IMR-90 (cell line): ENCODE data around the gene BBS5. TPM values are rescaled to one million over a fixed set of nuclear protein-coding genes. Genes with fewer than 3 reads are reported as not detected.

Experiments
- ATAC-seq: fragments of 200-7000 bp; cut with Tn5 transposase; 2 replicates; pipeline ENCODE4 v1.9.1; 2020; ENCODE audit warnings: low read depth, mild to moderate bottlenecking, moderate library complexity
- BruUV-seq: library from RNA; stranded (reverse); fragments of 400-500 nt; replicated peaks from 2 replicates; lab custom pipeline; 2021; lab: Mats Ljungman, UMichigan
- CTCF ChIA-PET: fragments of 300-600 bp; formaldehyde crosslinking; extraction: SDS; loops from one replicate; lab custom pipeline; 2021; ENCODE audit warnings: antibody characterized with exemption; lab: Yijun Ruan, JAX
- POLR2A ChIA-PET: fragments of 300-600 bp; sonication (Branson Sonifier 250); formaldehyde crosslinking; loops from one replicate; lab custom pipeline; 2022; ENCODE audit warnings: antibody characterized with exemption; ENCODE audit not compliant: unreplicated experiment; lab: Charles Lee
- DNase-seq: peaks from one replicate; pipeline ENCODE4 v3.0.0; 2013
- H2AFZ ChIP-seq: replicated peaks from 2 replicates; pipeline ENCODE3; 2013; ENCODE audit warnings: low read length, mild to moderate bottlenecking; ENCODE audit not compliant: poor library complexity
- H2AK5ac ChIP-seq: 2 replicates; pipeline ENCODE4 v1.6.1; 2013; ENCODE audit warnings: low read depth, low read length, inconsistent platforms
- H2AK9ac ChIP-seq: replicated peaks from 2 replicates; pipeline ENCODE3; 2013; ENCODE audit warnings: mild to moderate bottlenecking, low read depth, low read length, moderate library complexity; ENCODE audit not compliant: poor library complexity
- H2BK120ac ChIP-seq: 2 replicates; pipeline ENCODE4 v1.6.1; 2013; ENCODE audit warnings: low read depth, low read length, inconsistent platforms
- H2BK15ac ChIP-seq: 3 replicates; pipeline ENCODE4 v1.6.1; 2013; ENCODE audit warnings: low read depth, low read length, inconsistent platforms
- H2BK20ac ChIP-seq: 2 replicates; pipeline ENCODE4 v1.6.1; 2013; ENCODE audit warnings: low read depth, mild to moderate bottlenecking, inconsistent platforms, low read length, moderate library complexity
- H2BK5ac ChIP-seq: 2 replicates; pipeline ENCODE4 v1.6.1; 2013; ENCODE audit warnings: mild to moderate bottlenecking, low read depth, low read length, inconsistent platforms; ENCODE audit not compliant: poor library complexity, severe bottlenecking
- H3K14ac ChIP-seq: replicated peaks from 2 replicates; pipeline ENCODE4 v1.6.1; 2013; ENCODE audit warnings: low read depth, low read length, inconsistent platforms
- H3K18ac ChIP-seq: 2 replicates; pipeline ENCODE4 v1.6.1; 2013; ENCODE audit warnings: low read depth, low read length, control low read depth
- H3K23ac ChIP-seq: 2 replicates; pipeline ENCODE4 v1.6.1; 2013; ENCODE audit warnings: low read depth, low read length, inconsistent platforms
- H3K27ac ChIP-seq: 2 replicates; pipeline ENCODE4 v1.5.1; 2013; ENCODE audit warnings: mild to moderate bottlenecking, control low read depth, low read length; ENCODE audit not compliant: insufficient read depth
- H3K27me3 ChIP-seq: 2 replicates; pipeline ENCODE4 v1.6.1; 2013; ENCODE audit warnings: low read length; ENCODE audit not compliant: control insufficient read depth, insufficient read depth
- H3K36me3 ChIP-seq: 2 replicates; pipeline ENCODE4 v1.6.1; 2013; ENCODE audit warnings: low read length, mixed read lengths; ENCODE audit not compliant: control insufficient read depth, insufficient read depth
- H3K4ac ChIP-seq: 2 replicates; pipeline ENCODE4 v1.6.1; 2013; ENCODE audit warnings: low read depth, low read length, inconsistent platforms
- H3K4me1 ChIP-seq: 2 replicates; pipeline ENCODE4 v1.6.1; 2013; ENCODE audit warnings: low read length, mixed read lengths; ENCODE audit not compliant: control insufficient read depth, insufficient read depth
- H3K4me2 ChIP-seq: 2 replicates; pipeline ENCODE4 v1.6.1; 2013; ENCODE audit warnings: low read depth, mild to moderate bottlenecking, control low read depth, low read length, moderate library complexity
- H3K4me3 ChIP-seq: 2 replicates; pipeline ENCODE4 v1.5.1; 2013; ENCODE audit warnings: low read depth, mild to moderate bottlenecking, control low read depth, low read length, moderate library complexity; ENCODE audit not compliant: insufficient read depth
- H3K56ac ChIP-seq: 2 replicates; pipeline ENCODE4 v1.6.1; 2013; ENCODE audit warnings: low read length, inconsistent platforms; ENCODE audit not compliant: insufficient read depth; ENCODE audit errors: extremely low read depth
- H3K79me1 ChIP-seq, 2 experiments: 2 replicates each; pipeline ENCODE4 v1.6.1; 2013; ENCODE audit warnings: low read length in 2 of 2, inconsistent platforms in 1 of 2, low read depth in 1 of 2
- H3K9ac ChIP-seq: 2 replicates; pipeline ENCODE4 v1.6.1; 2013; ENCODE audit warnings: low read depth, low read length, control low read depth
- H3K9me1 ChIP-seq: 2 replicates; pipeline ENCODE4 v1.6.1; 2013; ENCODE audit warnings: low read length, inconsistent platforms; ENCODE audit not compliant: insufficient read depth
- H3K9me3 ChIP-seq: 2 replicates; pipeline ENCODE4 v1.6.1; 2013; ENCODE audit warnings: low read length; ENCODE audit not compliant: control insufficient read depth, insufficient read depth
- H4K20me1 ChIP-seq: 2 replicates; pipeline ENCODE4 v1.6.1; 2013; ENCODE audit warnings: low read length, inconsistent platforms; ENCODE audit not compliant: insufficient read depth
- H4K5ac ChIP-seq: 2 replicates; pipeline ENCODE4 v1.6.1; 2013; ENCODE audit warnings: mild to moderate bottlenecking, low read depth, low read length, control low read depth
- H4K8ac ChIP-seq, 2 experiments: 2 replicates each; pipeline ENCODE4 v1.6.1; 2013; ENCODE audit warnings: low read depth in 2 of 2, low read length in 2 of 2, control low read depth in 1 of 2, inconsistent platforms in 1 of 2
- H4K91ac ChIP-seq: 2 replicates; pipeline ENCODE4 v1.6.1; 2013; ENCODE audit warnings: low read depth, low read length, inconsistent platforms; ENCODE audit not compliant: insufficient read depth
- CEBPB ChIP-seq: IDR thresholded peaks from 2 replicates; pipeline ENCODE4 v1.6.1; 2012; ENCODE audit warnings: low read depth, low read length, improper control_type of control experiment
- CHD1 ChIP-seq: IDR thresholded peaks from 2 replicates; pipeline ENCODE4 v1.6.1; 2012; ENCODE audit warnings: low read depth, low read length, improper control_type of control experiment
- MAFK ChIP-seq: IDR thresholded peaks from 2 replicates; pipeline ENCODE4 v1.6.1; 2012; ENCODE audit warnings: low read depth, low read length, improper control_type of control experiment
- MAZ ChIP-seq: IDR thresholded peaks from 2 replicates; pipeline ENCODE4 v1.6.1; 2012; ENCODE audit warnings: low read depth, mild to moderate bottlenecking, low read length, improper control_type of control experiment, moderate library complexity, borderline replicate concordance
- MXI1 ChIP-seq: IDR thresholded peaks from 2 replicates; pipeline ENCODE4 v1.6.1; 2012; ENCODE audit warnings: low read depth, mild to moderate bottlenecking, low read length, moderate library complexity, borderline replicate concordance
- RAD21 ChIP-seq: IDR thresholded peaks from 2 replicates; pipeline ENCODE4 v1.6.1; 2012; ENCODE audit warnings: low read length, improper control_type of control experiment
- RCOR1 ChIP-seq: IDR thresholded peaks from 2 replicates; pipeline ENCODE4 v1.6.1; 2012; ENCODE audit warnings: mild to moderate bottlenecking, low read length, improper control_type of control experiment; ENCODE audit not compliant: insufficient replicate concordance
- RFX5 ChIP-seq: IDR thresholded peaks from 2 replicates; pipeline ENCODE4 v1.8.0; 2012; ENCODE audit warnings: low read depth, mild to moderate bottlenecking, low read length, moderate library complexity
- WGBS, 2 experiments: methylation state at CpG; one replicate each; pipeline versions ENCODE4 v1.1.5 to v1.1.7; 2013; ENCODE audit warnings: missing lambda C conversion rate in 2 of 2; ENCODE audit not compliant: insufficient read length in 1 of 2; ENCODE audit errors: extremely low coverage in 2 of 2; 5-methylcytosine and 5-hydroxymethylcytosine counted together
- dilution Hi-C: fragments of 300-500 bp; cut with HindIII; formaldehyde crosslinking; loops from one replicate; pipeline ENCODE4 v1.14.3; 2018; ENCODE audit warnings: low sequenced_read_pairs; ENCODE audit not compliant: unreplicated experiment
- in situ Hi-C: fragments of 300-500 bp; cut with MboI; formaldehyde crosslinking; loops from 3 replicates; pipeline ENCODE4 v1.14.3; 2019; ENCODE audit warnings: low sequenced_read_pairs, inconsistent platforms, mixed read lengths
- intact Hi-C: fragments of 100-400 bp; cut with micrococcal nuclease; formaldehyde crosslinking; loops from 2 replicates; pipeline ENCODE4 v1.10.0; 2022
- polyA plus RNA-seq, 3 experiments: library from polyadenylated mRNA; depleted of rRNA; stranded (reverse); fragments of >200 nt; gene quantifications; 2 replicates each; pipeline ENCODE4 v1.2.3, GENCODE V29; 2012; ENCODE audit warnings: low replicate concordance in 1 of 3
- total RNA-seq: library from RNA; depleted of rRNA; stranded (reverse); fragments of >200 nt; gene quantifications from 2 replicates; pipeline ENCODE4 v1.2.3, GENCODE V29; 2012
- TF ChIP-seq, protein P1 (sequence below): fragments of 150-350 bp; IDR thresholded peaks from 2 replicates; pipeline ENCODE4 v1.6.1; 2017; ENCODE audit warnings: mild to moderate bottlenecking, antibody characterized with exemption, low read length, low read depth

Gene BBS5
- total and polyA plus RNA-seq, 2 of the 4 experiments (the other 2 are of a cell fraction): 1.4 to 4.1 TPM

DNA sequence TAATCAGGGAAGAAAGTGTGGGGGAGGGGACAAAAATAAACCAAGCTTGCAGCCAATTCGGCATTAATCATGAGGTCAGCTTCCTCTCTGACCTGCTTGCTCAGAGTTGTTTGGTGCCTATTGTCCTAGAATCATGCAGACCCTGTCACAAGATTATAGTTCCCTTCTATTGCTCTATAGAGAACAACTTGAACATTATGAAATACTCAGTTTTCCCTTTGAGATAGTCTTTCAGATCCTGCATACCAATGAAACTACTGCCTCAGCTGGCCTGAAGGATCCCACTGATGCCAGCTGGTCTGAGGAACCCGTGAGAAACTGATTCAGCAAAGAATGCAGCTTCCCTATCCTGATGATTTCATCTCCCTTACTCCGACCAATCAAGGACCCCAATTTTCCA, 955 bp upstream of the BBS5 start:
- no peaks in the 10 kb centered on the region for H4K20me1 ChIP-seq
- no peak overlapping the region for H2BK120ac ChIP-seq
- no peaks in the 10 kb centered on the region for H3K9me3 ChIP-seq
- intact Hi-C loops: loop anchor here (2.0 kb wide), 1 partner anchor 320 kb away; the partner anchor contains the start of gene SSB
- peak overlapping the region; percentile 95 for H4K5ac ChIP-seq
- no peak overlapping the region for H2AK5ac ChIP-seq
- H2BK5ac ChIP-seq: no peak overlapping the region
- no TSS peak for BruUV-seq
- POLR2A ChIA-PET: no interaction called here
- H3K56ac ChIP-seq: no peak overlapping the region
- H3K27ac ChIP-seq: no peak overlapping the region
- H3K4ac ChIP-seq: no peak overlapping the region
- no peaks in the 10 kb centered on the region for H3K27me3 ChIP-seq
- no peak overlapping the region for H3K18ac ChIP-seq
- H3K9ac ChIP-seq: no peak overlapping the region
- dilution Hi-C loops: no loop called here
- WGBS, 2 experiments: no CpG with 5 or more reads among the region's 3 CpGs
- no peaks in the 10 kb centered on the region for H3K36me3 ChIP-seq
- peaks cover 8% of the 10 kb centered on the region for H3K4me1 ChIP-seq
- no peak overlapping the region for H2AK9ac ChIP-seq
- in situ Hi-C loops: no loop called here
- no peak overlapping the region for H4K91ac ChIP-seq
- DNase-seq (peak; percentile 58), ATAC-seq (no peak)
- H2AFZ ChIP-seq: peak overlapping the region; percentile 97
- CTCF ChIA-PET: interaction anchor here (1.2 kb wide), 1 partner anchor 16 kb away, joined by 9 read pairs; no protein-coding TSS in a partner anchor
- 0 out of 2 replicates have a peak, but pooled peaks cover 8% of the 10 kb centered on the region for H3K9me1 ChIP-seq
- peak overlapping the region; percentile 91 to 98; a peak in 2 of 4 replicates for H4K8ac ChIP-seq
- no peak overlapping the region for H2BK15ac ChIP-seq
- TF ChIP-seq RFX5 (no peak), CEBPB (no peak), CHD1 (no peak), MXI1 (no peak), RCOR1 (no peak), MAZ (no peak), MAFK (no peak), RAD21 (no peak)
- TF ChIP-seq, protein P1, sequence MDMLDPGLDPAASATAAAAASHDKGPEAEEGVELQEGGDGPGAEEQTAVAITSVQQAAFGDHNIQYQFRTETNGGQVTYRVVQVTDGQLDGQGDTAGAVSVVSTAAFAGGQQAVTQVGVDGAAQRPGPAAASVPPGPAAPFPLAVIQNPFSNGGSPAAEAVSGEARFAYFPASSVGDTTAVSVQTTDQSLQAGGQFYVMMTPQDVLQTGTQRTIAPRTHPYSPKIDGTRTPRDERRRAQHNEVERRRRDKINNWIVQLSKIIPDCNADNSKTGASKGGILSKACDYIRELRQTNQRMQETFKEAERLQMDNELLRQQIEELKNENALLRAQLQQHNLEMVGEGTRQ: no peak
- H3K4me3 ChIP-seq: no peak overlapping the region
- H3K4me2 ChIP-seq: no peak overlapping the region; the same call in 1 of the 2 replicates
- no peak overlapping the region for H3K14ac ChIP-seq
- H3K23ac ChIP-seq: no peak overlapping the region
- no peak overlapping the region for H2BK20ac ChIP-seq
- peaks cover 0 to 14% of the 10 kb centered on the region in 2 experiments; a peak in 2 of 4 replicates for H3K79me1 ChIP-seq
